AG09319 (cell line): ENCODE measurements around the gene ANO10.

Source experiments
- DNase-seq: peaks from one replicate; pipeline ENCODE4 v3.0.0-alpha.2; 2010; ENCODE audit warnings: low read depth; ENCODE audit errors: extremely low read depth
- CTCF ChIP-seq: IDR thresholded peaks from 2 replicates; pipeline ENCODE4 v1.5.1; 2011; ENCODE audit warnings: low read depth, mild to moderate bottlenecking, inconsistent platforms, low read length, moderate library complexity

ANO10 gene

DNA sequence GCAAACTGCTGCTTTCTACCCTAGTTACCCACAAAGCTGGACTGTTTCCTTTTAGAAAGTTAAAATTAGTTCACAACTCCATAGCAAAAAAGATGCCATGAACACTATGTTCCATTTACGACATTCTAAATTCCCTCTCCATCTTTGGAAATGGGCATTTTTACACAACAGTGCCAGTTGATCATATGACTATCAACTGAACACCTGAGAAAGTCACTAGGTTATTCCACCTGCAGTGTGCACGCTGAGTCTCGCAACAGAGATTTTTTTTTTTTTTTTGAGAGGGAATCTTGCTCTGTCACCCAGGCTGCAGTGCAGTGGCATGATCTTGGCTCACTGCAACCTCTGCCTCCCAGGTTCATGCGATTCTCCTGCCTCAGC, 215.2 kb downstream of the ANO10 start:
- TF ChIP-seq CTCF = no peak
- DNase-seq = no peak

DNA sequence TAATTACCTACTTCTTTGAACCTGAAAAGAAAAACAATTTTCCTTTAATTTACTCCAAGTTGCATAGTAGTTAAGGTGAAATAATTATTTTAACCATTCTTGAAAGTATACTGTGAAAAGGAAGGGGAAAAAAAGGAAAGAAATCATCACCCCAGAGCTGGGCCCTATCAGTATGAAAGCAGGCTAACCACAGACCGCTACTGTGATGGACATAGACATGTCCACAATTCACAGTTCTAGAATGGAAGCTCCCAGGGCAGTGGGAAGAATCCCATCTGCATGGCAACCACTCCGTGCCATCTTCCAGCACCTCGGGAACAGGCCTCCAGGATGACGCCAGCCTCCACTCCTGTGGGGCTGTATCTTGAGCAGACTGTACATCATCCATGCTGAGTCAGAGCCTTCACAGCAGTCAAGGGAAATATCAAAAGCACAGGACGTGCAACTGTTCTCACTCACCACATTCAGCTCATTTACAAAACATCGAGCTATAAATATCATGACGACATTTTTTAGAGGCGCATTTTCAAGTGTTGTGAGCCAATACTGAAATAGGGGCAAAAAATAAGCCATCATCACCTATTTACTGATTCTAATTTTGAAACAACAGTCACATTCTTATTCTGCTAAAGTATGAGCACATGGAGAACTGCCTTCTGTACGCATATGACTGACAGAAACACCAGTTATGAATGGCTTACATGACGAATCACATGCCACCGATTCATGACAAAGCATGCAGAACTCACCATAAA, 215.7 kb downstream of the ANO10 start:
- no peak for DNase-seq
- no peak for TF ChIP-seq CTCF

- no peak for DNase-seq
- TF ChIP-seq CTCF = no peak
Observed at GRCh38 chr3:43400781-43401730, 220.8 kb downstream of the ANO10 start.

DNA sequence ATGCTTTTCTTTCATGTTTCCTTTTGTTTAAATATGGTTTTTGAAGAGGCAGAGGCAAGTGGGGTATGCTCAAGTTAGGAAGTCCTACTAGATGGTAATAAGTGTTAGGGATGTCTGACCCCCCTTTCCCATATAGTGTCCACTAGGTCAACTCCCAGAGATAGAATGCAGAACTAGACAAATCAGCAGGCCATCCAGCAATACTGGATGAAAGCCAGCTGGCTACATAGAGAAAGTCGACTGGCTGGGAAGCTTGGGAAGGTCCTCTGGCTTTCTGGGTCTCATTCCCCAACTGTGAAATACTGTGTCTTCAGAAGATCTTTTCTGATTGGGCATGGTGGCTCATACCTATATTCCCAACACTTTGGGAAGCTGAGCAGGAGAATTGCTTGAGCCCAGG, 221.6 kb downstream of the ANO10 start:
- no peak for DNase-seq
- TF ChIP-seq CTCF = no peak

DNA sequence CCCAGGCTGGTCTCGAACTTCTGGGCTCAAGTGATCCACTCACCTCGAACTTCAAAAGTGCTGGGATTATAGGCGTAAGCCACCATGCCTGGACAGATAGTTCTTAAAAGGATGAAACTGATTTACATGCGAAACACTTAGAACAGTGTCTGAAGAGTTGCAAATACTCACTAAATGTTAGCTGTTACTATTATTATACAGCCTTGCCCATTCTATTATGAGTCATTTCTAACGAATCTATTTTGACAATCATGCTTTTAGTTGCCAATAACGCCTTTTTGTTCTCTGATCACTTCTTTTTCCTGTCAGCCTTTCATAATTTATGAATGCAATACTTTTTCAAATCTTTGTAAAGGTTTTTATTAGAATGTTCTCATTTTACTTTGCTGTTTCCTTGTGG, 222.8 kb downstream of the ANO10 start:
- no peak for TF ChIP-seq CTCF
- DNase-seq = no peak

GRCh38 chr3:43394041-43394554, 227.7 kb downstream of the ANO10 start:
- DNase-seq = no peak
- no peak for TF ChIP-seq CTCF

DNA sequence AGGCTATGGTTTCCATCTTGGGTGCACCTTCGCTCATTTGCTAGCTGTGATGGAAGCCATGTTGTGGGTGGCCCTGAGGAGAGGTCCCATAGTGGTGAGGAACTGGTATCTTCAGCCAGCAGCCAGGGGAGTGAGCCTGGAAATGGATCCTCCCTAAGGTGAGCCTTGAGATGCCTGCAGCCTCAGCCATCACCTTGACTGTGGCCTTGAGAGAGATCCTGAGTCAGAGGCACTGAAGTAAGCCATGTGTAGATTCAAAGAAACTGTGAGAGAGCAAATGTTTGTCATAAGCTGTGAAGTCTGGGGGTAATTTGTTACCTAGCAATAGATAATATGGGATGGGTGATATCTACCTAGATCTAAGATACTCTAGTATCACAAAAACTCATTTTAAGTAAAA, 230.2 kb downstream of the ANO10 start:
- no peak for TF ChIP-seq CTCF
- no peak for DNase-seq
